KOPT-K1 (cell line): Measurements from ENCODE around the gene KRTAP10-9.
"Not testable (repeated sequence)": the region's sequence is repeated elsewhere in the genome, so short reads cannot be mapped to it uniquely, and the experiment has no call there.

Experiments used
- H3K27ac ChIP-seq: fragments of 200-600 bp; sonication (generic); 2 replicates; pipeline ENCODE4 v1.5.1; 2016; ENCODE audit warnings: antibody characterized with exemption, mild to moderate bottlenecking, low read depth, low read length; ENCODE audit not compliant: poor library complexity, severe bottlenecking
- H3K36me3 ChIP-seq: fragments of 200-600 bp; sonication (generic); 2 replicates; pipeline ENCODE4 v1.5.1; 2017; ENCODE audit warnings: antibody characterized with exemption, mild to moderate bottlenecking, low read length, moderate library complexity; ENCODE audit not compliant: insufficient read depth
- H3K9me3 ChIP-seq: fragments of 200-600 bp; sonication (generic); 2 replicates; pipeline ENCODE4 v1.5.1; 2017; ENCODE audit warnings: antibody characterized with exemption, low read length, mild to moderate bottlenecking; ENCODE audit not compliant: insufficient read depth, poor library complexity, severe bottlenecking

The KRTAP10-9 gene

GRCh38 chr21:44637851-44638348 is 11.0 kb downstream of the KRTAP10-9 start:
- not testable (repeated sequence) for H3K36me3 ChIP-seq, H3K27ac ChIP-seq

GRCh38 chr21:44638506-44639330 is 11.8 kb downstream of the KRTAP10-9 start:
- not testable (repeated sequence) for H3K27ac ChIP-seq, H3K36me3 ChIP-seq
- H3K9me3 ChIP-seq: peaks cover 22% of the 10 kb centered on the region

More at GRCh38 chr21:44637851-44638348, 11.0 kb downstream of the KRTAP10-9 start:
- peaks cover 13% of the 10 kb centered on the region for H3K9me3 ChIP-seq

DNA sequence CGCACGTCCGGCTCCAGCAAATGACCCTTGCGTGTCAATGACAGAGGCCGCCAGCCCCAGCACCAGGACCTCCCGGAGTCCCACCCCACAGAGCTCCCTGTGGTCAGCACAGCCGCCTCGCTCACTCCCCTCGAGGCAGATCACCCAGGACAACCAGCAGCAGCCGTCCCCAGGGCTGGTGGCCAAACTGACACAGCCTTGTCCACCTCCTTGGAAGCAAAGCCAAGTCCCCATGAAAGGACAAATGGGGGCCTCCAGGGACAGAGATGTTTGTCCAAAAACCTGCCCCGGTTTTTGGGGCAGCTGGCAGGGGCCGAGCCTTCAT is 12.4 kb downstream of the KRTAP10-9 start:
- no peak overlapping the region for H3K27ac ChIP-seq
- H3K36me3 ChIP-seq: no peaks in the 10 kb centered on the region
- H3K9me3 ChIP-seq: peaks cover 27% of the 10 kb centered on the region

- Histone ChIP-seq H3K27ac (no peak overlapping the region), H3K36me3 (no peaks in the 10 kb centered on the region), H3K9me3 (peaks cover 39% of the 10 kb centered on the region)
Measured at GRCh38 chr21:44640761-44641160, 13.9 kb downstream of the KRTAP10-9 start.

DNA sequence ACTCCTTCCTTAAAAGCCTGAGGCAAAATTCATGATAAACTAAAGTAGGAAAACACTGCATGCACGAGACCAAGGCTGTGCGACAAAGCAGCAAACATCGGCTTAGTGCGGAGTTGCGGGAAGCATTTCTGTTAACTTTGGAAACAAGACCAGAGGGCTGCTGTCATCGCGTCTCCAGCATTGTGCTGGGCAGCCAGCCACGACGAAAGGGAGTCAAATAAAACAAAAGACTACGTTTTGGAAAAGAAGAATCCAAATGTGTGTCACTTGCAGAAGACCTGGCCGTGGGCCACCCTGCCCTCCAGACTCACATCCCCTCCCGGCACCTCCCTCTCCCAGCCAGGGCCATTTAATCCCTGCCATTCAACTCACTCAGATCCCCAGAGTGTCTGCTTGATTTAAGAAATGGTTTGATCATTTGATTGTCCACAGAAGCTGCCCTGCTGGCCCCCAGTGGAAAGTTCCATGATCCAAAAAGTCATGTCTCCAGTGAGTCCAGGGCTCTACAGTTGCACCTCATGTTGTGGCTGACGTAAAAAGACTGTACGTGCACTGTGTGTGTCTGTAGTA is 16.9 kb downstream of the KRTAP10-9 start:
- Histone ChIP-seq H3K36me3 (no peaks in the 10 kb centered on the region), H3K9me3 (peaks cover 39% of the 10 kb centered on the region), H3K27ac (no peak overlapping the region)

GRCh38 chr21:44644878-44645277 is 18.0 kb downstream of the KRTAP10-9 start:
- H3K36me3 ChIP-seq: no peaks in the 10 kb centered on the region
- H3K9me3 ChIP-seq: peaks cover 39% of the 10 kb centered on the region
- no peak overlapping the region for H3K27ac ChIP-seq

DNA sequence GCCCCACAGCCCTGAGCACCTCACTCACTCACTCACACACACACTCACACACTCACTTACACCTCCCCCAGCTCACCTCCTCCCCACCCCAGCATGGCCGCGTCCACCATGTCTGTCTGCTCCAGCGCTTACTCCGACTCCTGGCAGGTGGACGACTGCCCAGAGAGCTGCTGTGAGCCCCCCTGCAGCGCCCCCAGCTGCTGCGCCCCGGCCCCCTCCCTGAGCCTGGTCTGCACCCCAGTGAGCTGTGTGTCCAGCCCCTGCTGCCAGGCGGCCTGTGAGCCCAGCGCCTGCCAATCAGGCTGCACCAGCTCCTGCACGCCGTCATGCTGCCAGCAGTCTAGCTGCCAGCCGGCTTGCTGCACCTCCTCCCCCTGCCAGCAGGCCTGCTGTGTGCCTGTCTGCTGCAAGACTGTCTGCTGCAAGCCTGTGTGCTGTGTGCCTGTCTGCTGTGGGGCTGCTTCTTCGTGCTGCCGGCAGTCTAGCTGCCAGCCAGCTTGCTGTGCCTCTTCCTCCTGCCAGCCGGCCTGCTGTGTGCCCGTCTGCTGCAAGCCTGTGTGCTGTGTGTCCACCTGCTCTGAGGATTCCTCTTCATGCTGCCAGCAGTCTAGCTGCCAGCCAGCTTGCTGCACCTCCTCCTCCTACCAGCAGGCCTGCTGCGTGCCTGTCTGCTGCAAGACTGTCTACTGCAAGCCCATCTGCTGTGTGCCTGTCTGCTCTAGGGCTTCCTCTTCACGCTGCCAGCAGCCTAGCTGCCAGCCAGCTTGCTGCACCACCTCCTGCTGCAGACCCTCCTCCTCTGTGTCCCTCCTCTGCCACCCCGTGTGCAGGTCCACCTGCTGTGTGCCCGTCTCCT is 19.7 kb downstream of the KRTAP10-9 start, which contains the start of gene KRTAP10-11:
KRTAP10-11 (plus strand) TSS at position 49 of the 856 bp plus-strand sequence; CDS start at position 94, 45 bp downstream.
- peaks cover 37% of the 10 kb centered on the region for H3K9me3 ChIP-seq
- H3K36me3 ChIP-seq, H3K27ac ChIP-seq: not testable (repeated sequence)

DNA sequence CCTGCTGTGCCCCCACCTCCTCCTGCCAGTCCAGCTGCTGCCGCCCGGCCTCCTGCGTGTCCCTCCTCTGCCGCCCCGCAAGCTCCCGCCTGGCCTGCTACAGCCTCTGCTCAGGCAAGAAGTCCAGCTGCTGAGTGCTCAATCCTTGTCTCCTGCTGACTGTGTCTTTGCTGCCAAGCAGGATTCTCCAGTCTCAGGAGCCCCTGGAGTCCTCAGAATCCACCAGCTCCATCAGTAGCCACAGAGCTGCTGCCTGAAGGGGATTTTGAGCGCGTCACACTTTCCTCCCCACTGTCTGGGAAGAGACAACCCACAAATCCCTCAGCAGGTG is 20.3 kb downstream of the KRTAP10-9 start:
- Histone ChIP-seq H3K27ac (no peak overlapping the region), H3K9me3 (peaks cover 38% of the 10 kb centered on the region), H3K36me3 (no peaks in the 10 kb centered on the region)

DNA sequence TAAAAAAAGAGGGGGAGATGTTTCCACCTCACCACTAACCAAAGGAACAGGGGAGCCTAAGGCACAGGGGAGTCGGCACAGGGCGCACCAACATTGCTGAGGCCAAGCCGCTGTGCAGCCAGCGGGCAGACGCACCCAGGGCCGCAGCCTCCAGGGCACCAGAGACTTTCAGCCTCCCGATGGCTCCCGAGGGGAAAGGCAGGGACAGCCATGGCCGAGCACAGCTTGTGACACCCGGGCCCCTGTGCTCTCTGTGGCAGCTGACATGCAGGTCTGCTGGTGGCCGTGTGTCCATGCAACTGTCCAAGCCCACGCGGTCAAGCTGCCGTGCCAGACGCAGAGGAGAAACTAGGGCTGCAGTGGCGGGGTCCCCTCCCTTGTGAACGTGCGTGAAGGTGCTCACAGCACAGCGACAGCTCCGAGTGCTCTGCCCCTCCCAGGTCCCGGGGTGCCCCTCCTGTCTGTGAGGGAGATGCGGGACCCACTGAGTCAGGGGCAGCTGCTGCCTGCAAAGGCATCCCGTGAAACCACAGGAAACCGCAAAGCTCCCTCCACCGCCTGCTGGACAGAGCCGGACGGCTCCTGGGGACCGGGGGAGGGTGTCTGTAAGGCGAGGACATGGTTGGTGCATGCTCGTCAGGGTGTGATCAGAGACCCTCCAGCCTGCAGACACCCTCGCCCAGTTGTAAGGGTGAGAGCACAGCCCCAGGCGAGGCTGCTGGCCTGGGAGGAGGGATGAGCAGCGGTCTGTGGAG is 21.8 kb downstream of the KRTAP10-9 start:
- H3K9me3 ChIP-seq: peaks cover 39% of the 10 kb centered on the region
- H3K27ac ChIP-seq: no peak overlapping the region
- no peaks in the 10 kb centered on the region for H3K36me3 ChIP-seq

DNA sequence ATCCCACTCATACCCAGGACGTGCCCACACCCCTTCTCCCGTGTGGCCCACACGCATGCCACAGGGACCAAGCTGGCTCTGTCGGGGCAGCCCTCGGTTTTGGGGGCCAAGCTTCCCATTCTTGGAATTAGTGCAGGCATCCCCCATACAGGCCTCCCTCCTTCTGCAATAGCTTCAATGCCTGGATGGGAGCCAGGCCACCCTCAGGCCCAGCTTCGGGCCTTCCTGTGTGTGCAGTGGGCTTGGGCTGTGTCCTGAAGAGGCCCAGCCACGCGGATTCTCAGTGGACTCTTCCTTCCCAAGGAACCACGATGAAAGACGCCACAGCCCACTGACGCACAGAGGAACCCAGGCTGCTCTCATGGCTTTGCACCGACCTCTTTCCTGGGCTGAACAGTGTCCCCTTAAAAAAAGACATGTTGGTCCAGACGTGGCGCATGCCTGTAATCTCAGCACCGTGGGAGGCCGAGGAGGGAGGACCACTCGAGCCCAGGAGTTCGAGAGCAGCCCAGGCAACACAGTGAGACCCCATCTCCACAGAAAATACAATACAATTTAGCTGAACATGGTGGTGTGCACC is 22.7 kb downstream of the KRTAP10-9 start:
- H3K27ac ChIP-seq: no peak overlapping the region
- H3K9me3 ChIP-seq: peaks cover 34% of the 10 kb centered on the region
- H3K36me3 ChIP-seq: no peaks in the 10 kb centered on the region

DNA sequence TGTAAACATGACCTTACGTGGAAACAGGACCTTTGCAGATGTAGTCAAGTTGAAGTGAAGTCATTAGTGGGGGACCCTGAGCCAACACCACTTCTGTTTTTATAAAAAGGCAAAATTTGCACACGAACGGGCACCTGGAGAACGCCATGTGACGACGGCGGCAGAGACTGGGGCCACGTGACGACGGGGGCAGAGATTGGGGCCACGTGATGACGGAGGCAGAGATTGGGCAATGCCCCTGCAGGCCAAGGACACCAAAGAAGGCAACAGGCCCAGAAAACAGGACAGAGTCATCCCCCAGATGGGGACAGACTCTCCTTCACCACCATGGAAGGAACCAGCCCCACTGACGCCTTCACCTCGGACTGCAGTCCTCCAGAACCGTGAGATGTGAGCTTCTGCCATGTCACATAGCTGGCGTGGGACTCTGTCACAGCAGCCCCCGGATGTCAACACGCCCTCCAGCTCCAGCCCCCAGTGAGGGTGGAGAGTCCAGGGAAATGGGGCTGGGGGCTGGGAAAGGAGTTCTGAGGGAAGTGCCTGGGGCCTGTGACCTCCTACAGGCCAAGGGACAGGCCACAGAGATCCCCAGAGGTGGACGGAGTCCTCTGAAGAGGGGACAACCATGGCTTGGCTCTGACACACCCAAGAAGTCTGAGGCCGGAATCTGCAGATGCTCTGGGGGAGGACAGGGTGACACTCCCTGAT is 23.5 kb downstream of the KRTAP10-9 start:
- Histone ChIP-seq H3K9me3 (peaks cover 26% of the 10 kb centered on the region), H3K36me3 (no peaks in the 10 kb centered on the region), H3K27ac (peak overlapping the region; percentile 40)

DNA sequence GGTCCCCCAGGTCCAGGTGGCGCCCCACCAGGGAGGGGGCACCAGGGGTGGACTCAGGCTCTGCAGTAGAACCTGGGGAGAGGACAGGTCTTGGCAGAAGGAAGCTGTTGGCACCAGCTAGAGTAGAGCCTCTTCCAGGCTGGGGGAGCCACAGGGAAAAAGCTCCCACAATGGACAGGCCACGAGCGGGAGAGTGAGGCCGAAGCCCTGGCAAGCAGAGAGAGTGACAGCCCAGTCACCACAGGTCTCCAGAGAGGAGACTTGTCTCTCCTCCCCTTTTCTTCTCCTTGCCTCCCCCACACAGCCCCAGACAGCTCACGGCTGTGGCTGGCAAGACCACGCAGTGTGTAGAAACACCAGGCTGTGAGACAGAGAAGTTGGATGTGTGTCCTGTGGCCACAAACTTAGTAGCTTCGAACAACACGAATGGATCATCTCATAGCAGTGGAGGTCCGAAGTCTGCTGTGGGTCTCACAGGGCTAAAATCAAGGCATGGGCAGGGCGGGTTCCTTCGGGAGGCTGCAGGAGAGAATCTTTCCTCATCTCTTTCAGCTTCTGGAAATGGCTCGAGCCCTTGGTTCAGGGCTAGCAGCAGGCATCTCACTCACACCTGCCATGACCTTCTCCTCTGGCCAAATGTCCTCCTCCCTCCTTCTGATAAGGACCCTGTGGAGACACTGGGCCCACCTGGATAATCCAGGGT is 24.2 kb downstream of the KRTAP10-9 start:
- peak overlapping the region; percentile 40 for H3K27ac ChIP-seq

DNA sequence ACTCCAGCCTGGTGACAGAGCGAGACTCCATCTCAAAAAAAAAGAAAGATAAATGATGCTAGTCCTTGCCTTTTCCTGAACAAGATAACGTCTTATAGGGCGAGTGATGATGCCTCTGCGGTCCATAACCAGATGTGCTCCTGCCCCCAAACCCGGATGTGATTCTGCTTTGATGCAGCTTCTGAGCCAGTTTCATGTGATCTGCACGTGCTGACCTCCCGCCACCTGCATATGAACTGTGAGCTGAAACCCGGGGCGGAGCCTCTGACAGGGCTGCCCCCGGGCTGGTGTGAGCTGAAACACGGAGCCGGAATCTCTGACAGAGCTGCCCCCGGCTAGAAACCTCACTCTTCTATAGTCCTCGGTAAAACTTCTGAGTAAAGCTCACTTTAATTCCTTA is 26.2 kb downstream of the KRTAP10-9 start:
- H3K36me3 ChIP-seq: no peaks in the 10 kb centered on the region
- H3K9me3 ChIP-seq: peaks cover 39% of the 10 kb centered on the region
- H3K27ac ChIP-seq: peak overlapping the region; percentile 93

More for the DNA sequence above, 24.2 kb downstream of the KRTAP10-9 start:
- Histone ChIP-seq H3K9me3 (peaks cover 31% of the 10 kb centered on the region), H3K36me3 (no peaks in the 10 kb centered on the region)
